ENCODE results near the gene LSM14A. TPM values are rescaled to one million over a fixed set of nuclear protein-coding genes. Genes with fewer than 3 reads are reported as not detected.

Gene LSM14A
- total RNA-seq, 1 donor from 2014 or later = 107 TPM

GRCh38 chr19:34135821-34136611, 36.3 kb upstream of the LSM14A start:
- Histone ChIP-seq H3K27me3 (no peaks in the 10 kb centered on the region), H3K36me3 (no peaks in the 10 kb centered on the region), H3K4me1 (peaks cover 0 to 4% of the 10 kb centered on the region in 2 donors), H3K27ac (no peak overlapping the region), H3K9me3 (no peaks in the 10 kb centered on the region), H3K4me3 (no peak overlapping the region)
- intact Hi-C loops (cut with DNase I) = loop anchor here (2.0 kb wide), 1 partner anchor 37 kb away; the partner anchor contains the start of gene LSM14A
- TF ChIP-seq CTCF (IDR thresholded peaks at IDR 0.05) = no peak
- no peak for DNase-seq (ENCODE audit: low spot score in 2 of 2)

- no peaks in the 10 kb centered on the region for H3K4me1 ChIP-seq
- H3K27me3 ChIP-seq = no peaks in the 10 kb centered on the region
- DNase-seq (ENCODE audit: low spot score in 2 of 2) = no peak
- intact Hi-C loops (cut with DNase I) = no loop called here
- no peak overlapping the region for H3K27ac ChIP-seq
- no peak overlapping the region for H3K4me3 ChIP-seq
- TF ChIP-seq CTCF (IDR thresholded peaks at IDR 0.05) = no peak
- H3K9me3 ChIP-seq = no peaks in the 10 kb centered on the region
- H3K36me3 ChIP-seq = no peaks in the 10 kb centered on the region
Observed at GRCh38 chr19:34141025-34141424, 31.3 kb upstream of the LSM14A start.

GRCh38 chr19:34142440-34142839, 29.9 kb upstream of the LSM14A start:
- no peak for TF ChIP-seq CTCF (IDR thresholded peaks at IDR 0.05)
- Histone ChIP-seq H3K27ac (no peak overlapping the region), H3K36me3 (no peaks in the 10 kb centered on the region), H3K9me3 (no peaks in the 10 kb centered on the region), H3K27me3 (no peaks in the 10 kb centered on the region), H3K4me1 (no peaks in the 10 kb centered on the region), H3K4me3 (no peak overlapping the region)
- intact Hi-C loops (cut with DNase I) = no loop called here
- DNase-seq (ENCODE audit: low spot score in 2 of 2) = no peak

- intact Hi-C loops (cut with DNase I) = loop anchor here (1.0 to 2.0 kb wide), 2 partner anchors 103 to 367 kb away; no protein-coding TSS in a partner anchor
- H3K27me3 ChIP-seq = no peaks in the 10 kb centered on the region
- no peaks in the 10 kb centered on the region for H3K4me1 ChIP-seq
- TF ChIP-seq CTCF (IDR thresholded peaks at IDR 0.05) = peak; percentile 50 to 73 (median 69)
- no peaks in the 10 kb centered on the region for H3K9me3 ChIP-seq
- no peak for DNase-seq (ENCODE audit: low spot score in 2 of 2)
- no peaks in the 10 kb centered on the region for H3K36me3 ChIP-seq
- no peak overlapping the region for H3K4me3 ChIP-seq
- H3K27ac ChIP-seq = no peak overlapping the region
Observed at GRCh38 chr19:34145741-34146202, 26.5 kb upstream of the LSM14A start.

GRCh38 chr19:34148658-34149185, 23.6 kb upstream of the LSM14A start:
- Histone ChIP-seq H3K36me3 (no peaks in the 10 kb centered on the region), H3K9me3 (no peaks in the 10 kb centered on the region), H3K4me3 (no peak overlapping the region), H3K27ac (no peak overlapping the region), H3K4me1 (no peaks in the 10 kb centered on the region), H3K27me3 (no peaks in the 10 kb centered on the region)
- intact Hi-C loops (cut with DNase I) = no loop called here
- no peak for TF ChIP-seq CTCF (IDR thresholded peaks at IDR 0.05)
- no peak for DNase-seq (ENCODE audit: low spot score in 2 of 2)

Measured in ascending aorta (tissue), 2 donors.